K562 (cell line): ENCODE data around the gene YJU2. TPM values are rescaled to one million over a fixed set of nuclear protein-coding genes. Genes with fewer than 3 reads are reported as not detected.
A peak's percentile ranks its signal among the peaks of the same experiment; 100 is the strongest.

ENCODE experiments used
- C11orf30 ChIP-seq: fragments of 450-650 bp; IDR thresholded peaks from 2 replicates; pipeline ENCODE4 v1.6.1; 2016; ENCODE audit warnings: low read depth, mild to moderate bottlenecking
- ELF2 ChIP-seq: fragments of 250-450 bp; sonication (Bioruptor Pico); IDR thresholded peaks from 2 replicates; pipeline ENCODE4 v1.5.0; 2021; ENCODE audit warnings: mild to moderate bottlenecking
- ESRRA ChIP-seq: fragments of 450-650 bp; IDR thresholded peaks from 2 replicates; pipeline ENCODE4 v1.6.1; 2014; ENCODE audit warnings: low read depth, mild to moderate bottlenecking, moderate library complexity, borderline replicate concordance
- GATA2 ChIP-seq: sonication (generic); formaldehyde crosslinking; IDR thresholded peaks from 2 replicates; pipeline ENCODE4 v1.4.0; 2020; ENCODE audit warnings: mild to moderate bottlenecking, missing genetic modification reagents
- HLTF ChIP-seq: fragments of 450-650 bp; IDR thresholded peaks from 2 replicates; pipeline ENCODE4 v1.6.1; 2016
- HNRNPLL ChIP-seq: fragments of 200-400 bp; formaldehyde crosslinking; IDR thresholded peaks from 2 replicates; pipeline ENCODE4 v1.6.1; 2017; ENCODE audit warnings: low read length, low read depth, mild to moderate bottlenecking; ENCODE audit not compliant: poor library complexity, severe bottlenecking
- MAZ ChIP-seq, 2 experiments: fragments of 450-650 bp in 1 of 2; sonication (generic) in 1 of 2; formaldehyde crosslinking; IDR thresholded peaks in 1 of 2; conservative IDR thresholded peaks in 1 of 2; 2 replicates each; pipeline versions ENCODE4 v1.4.0 to v1.5.0; 2020; ENCODE audit warnings: mild to moderate bottlenecking in 1 of 2, missing genetic modification reagents in 1 of 2
- NFE2 ChIP-seq: IDR thresholded peaks from 2 replicates; pipeline ENCODE4 v1.6.1; 2014; ENCODE audit warnings: antibody characterized with exemption, low read depth
- NR4A1 ChIP-seq, 2 experiments: fragments of 250-450 bp in 1 of 2; fragments of 450-650 bp in 1 of 2; sonication (Bioruptor Pico) in 1 of 2; IDR thresholded peaks; 2 replicates each; pipeline versions ENCODE4 v1.4.0 to v1.6.1; 2016 to 2020; ENCODE audit warnings: mild to moderate bottlenecking in 2 of 2, missing compliant biosample characterization in 1 of 2, missing genetic modification characterization in 1 of 2, moderate library complexity in 1 of 2
- RERE ChIP-seq: sonication (generic); formaldehyde crosslinking; IDR thresholded peaks from 2 replicates; pipeline ENCODE4 v1.8.0; 2023; ENCODE audit warnings: missing genetic modification reagents, mild to moderate bottlenecking, borderline replicate concordance
- ZNF217 ChIP-seq: sonication (generic); formaldehyde crosslinking; IDR thresholded peaks from 2 replicates; pipeline ENCODE4 v1.8.0; 2022; ENCODE audit warnings: mild to moderate bottlenecking, missing genetic modification reagents
- ZNF639 ChIP-seq, 2 experiments: fragments of 200-800 bp in 1 of 2; sonication (Bioruptor generic) in 1 of 2; sonication (generic) in 1 of 2; formaldehyde crosslinking in 1 of 2; IDR thresholded peaks in 1 of 2; conservative IDR thresholded peaks in 1 of 2; 2 replicates each; pipeline versions ENCODE4 v1.5.0 to v1.6.1; 2016 to 2020; ENCODE audit warnings: missing compliant biosample characterization in 1 of 2, missing genetic modification characterization in 1 of 2, missing genetic modification reagents in 1 of 2
- ZNF76 ChIP-seq: fragments of 250-450 bp; sonication (Bioruptor Pico); IDR thresholded peaks from 2 replicates; pipeline ENCODE4 v1.4.0; 2020; ENCODE audit warnings: mild to moderate bottlenecking, moderate library complexity, borderline replicate concordance
- ZNF766 ChIP-seq: fragments of 200-800 bp; sonication (Bioruptor generic); conservative IDR thresholded peaks from 2 replicates; pipeline ENCODE4 v1.6.1; 2016; ENCODE audit warnings: missing genetic modification characterization, missing compliant biosample characterization
- polyA plus RNA-seq, 8 experiments: library from polyadenylated mRNA; depleted of rRNA in 4 of 8; stranded (reverse) in 5 of 8; unstranded in 3 of 8; fragments of >200 nt; fragmentation: Nextera tagmentation in 2 of 8; fragmentation: Illumina TruSeq in 1 of 8; extraction: Ambion mirVana in 2 of 8; extraction: Trizol in 1 of 8; gene quantifications; 2 replicates each; pipeline versions ENCODE4 v1.2.1 to v1.2.3, GENCODE V29; 2011 to 2014; ENCODE audit warnings: inconsistent platforms in 1 of 8, missing spikeins in 1 of 8
- total RNA-seq, 7 experiments: library from RNA; depleted of rRNA in 6 of 7; stranded (reverse); fragments of >200 nt in 6 of 7; fragmentation: Illumina TruSeq in 2 of 7; extraction: Trizol in 2 of 7; gene quantifications; 2 replicates each; pipeline versions ENCODE4 v1.2.1 to v1.2.3, GENCODE V29; 2011 to 2021; ENCODE audit warnings: low replicate concordance in 1 of 7
- TF ChIP-seq, protein P1 (sequence below): fragments of 250-450 bp; sonication (Bioruptor Pico); IDR thresholded peaks from 2 replicates; pipeline ENCODE4 v1.5.0; 2020; ENCODE audit warnings: mild to moderate bottlenecking, borderline replicate concordance

The YJU2 gene
- total and polyA plus RNA-seq, 9 of the 15 experiments (the other 6 are each of a cell fraction or from before 2014, with no cell fraction given), result 0.41 to 34.9 (median 19.3) TPM

DNA sequence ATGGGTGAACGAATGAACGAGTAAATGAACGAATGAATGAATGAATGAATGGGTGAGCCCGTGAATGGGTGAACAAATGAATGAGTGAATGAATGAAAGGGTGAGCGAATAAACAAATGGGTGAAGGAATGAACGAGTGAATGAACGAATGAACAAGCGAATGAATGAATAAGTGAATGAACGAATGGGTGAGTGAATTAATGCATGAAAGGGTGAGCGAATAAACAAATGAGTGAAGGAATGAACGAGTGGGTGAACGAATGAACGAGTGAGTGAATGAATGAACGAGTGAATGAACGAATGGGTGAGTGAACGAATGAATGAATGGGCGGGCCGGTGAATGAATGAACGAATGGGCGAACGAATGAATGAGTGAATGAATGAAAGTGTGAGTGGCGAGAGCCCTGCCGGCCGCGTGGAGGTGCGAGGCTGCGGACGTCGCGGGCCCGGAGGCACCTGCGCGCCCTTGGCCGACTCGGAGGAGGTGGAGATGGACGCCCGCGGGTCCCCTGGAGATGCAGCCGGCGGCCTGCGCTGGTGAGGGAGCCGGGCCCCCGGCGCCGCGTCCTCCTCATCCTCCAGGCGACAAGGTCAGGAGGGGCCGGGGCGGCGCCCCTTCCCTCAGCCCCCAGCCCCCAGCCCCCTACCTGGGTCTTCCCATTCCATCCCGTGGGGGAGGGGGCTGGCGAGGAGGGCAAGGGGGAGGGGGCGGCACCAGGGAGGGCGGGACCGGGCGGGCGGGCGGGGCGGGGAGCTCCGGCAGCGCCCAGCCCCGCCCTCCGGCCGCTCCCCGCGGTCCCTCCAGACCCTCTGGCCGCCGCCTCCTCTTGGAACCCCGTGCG is 49.0 kb upstream of the YJU2 start (continued):
- TF ChIP-seq HNRNPLL (no peak), NFE2 (no peak), GATA2 (CRISPR knock-in tag) (no peak), ZNF766 (CRISPR knock-in tag) (no peak), HLTF (0 out of 2 replicates have a peak, but pooled peaks have one; percentile 39), ESRRA (no peak), ELF2 (CRISPR knock-in tag) (no peak), MAZ (CRISPR knock-in tag; conservative IDR thresholded peaks at IDR 0.05 in 1 of 2, IDR thresholded peaks at IDR 0.05 in 1 of 2) (no peak), ZNF76 (CRISPR knock-in tag) (no peak), RERE (0 out of 2 replicates have a peak, but pooled peaks have one; percentile 57), C11orf30 (no peak), NR4A1 (CRISPR knock-in tag; IDR thresholded peaks at IDR 0.05) (no peak), NR4A1 (tag; IDR thresholded peaks at IDR 0.05) (no peak), ZNF639 (CRISPR knock-in tag; conservative IDR thresholded peaks at IDR 0.05 in 1 of 2, IDR thresholded peaks at IDR 0.05 in 1 of 2) (no peak), ZNF217 (CRISPR knock-in tag) (no peak)
- TF ChIP-seq, protein P1, sequence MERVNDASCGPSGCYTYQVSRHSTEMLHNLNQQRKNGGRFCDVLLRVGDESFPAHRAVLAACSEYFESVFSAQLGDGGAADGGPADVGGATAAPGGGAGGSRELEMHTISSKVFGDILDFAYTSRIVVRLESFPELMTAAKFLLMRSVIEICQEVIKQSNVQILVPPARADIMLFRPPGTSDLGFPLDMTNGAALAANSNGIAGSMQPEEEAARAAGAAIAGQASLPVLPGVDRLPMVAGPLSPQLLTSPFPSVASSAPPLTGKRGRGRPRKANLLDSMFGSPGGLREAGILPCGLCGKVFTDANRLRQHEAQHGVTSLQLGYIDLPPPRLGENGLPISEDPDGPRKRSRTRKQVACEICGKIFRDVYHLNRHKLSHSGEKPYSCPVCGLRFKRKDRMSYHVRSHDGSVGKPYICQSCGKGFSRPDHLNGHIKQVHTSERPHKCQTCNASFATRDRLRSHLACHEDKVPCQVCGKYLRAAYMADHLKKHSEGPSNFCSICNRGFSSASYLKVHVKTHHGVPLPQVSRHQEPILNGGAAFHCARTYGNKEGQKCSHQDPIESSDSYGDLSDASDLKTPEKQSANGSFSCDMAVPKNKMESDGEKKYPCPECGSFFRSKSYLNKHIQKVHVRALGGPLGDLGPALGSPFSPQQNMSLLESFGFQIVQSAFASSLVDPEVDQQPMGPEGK, result no peak
